Upper lobe of left lung (tissue), 6 donors: ENCODE results near the gene ATAD3A. TPM values are rescaled to one million over a fixed set of nuclear protein-coding genes. Genes with fewer than 3 reads are reported as not detected.
A peak's percentile ranks its signal among the peaks of the same experiment; 100 is the strongest.
"Not testable (repeated sequence)": the region's sequence is repeated elsewhere in the genome, so short reads cannot be mapped to it uniquely, and the experiment has no call there.

ENCODE experiments used
- ATAC-seq, 2 donors: fragments of 200-7000 bp; cut with Tn5 transposase; one replicate each; pipeline ENCODE4 v1.9.1; 2022; ENCODE audit warnings: mild to moderate bottlenecking in 2 of 2, moderate library complexity in 2 of 2; ENCODE audit not compliant: low FRiP score in 2 of 2
- DNase-seq, 2 donors: peaks; one replicate each; pipeline ENCODE4 v3.0.0-alpha.2; 2019 to 2020
- H3K27ac ChIP-seq, 4 donors: fragments of 200-600 bp; sonication (generic); one replicate each; pipeline ENCODE4 v1.5.1; 2016 to 2019
- H3K27me3 ChIP-seq, 4 donors: fragments of 200-600 bp; sonication (generic); one replicate each; pipeline ENCODE4 v1.5.1; 2017 to 2019
- H3K36me3 ChIP-seq, 4 donors: fragments of 200-600 bp; sonication (generic); one replicate each; pipeline ENCODE4 v1.5.1; 2016 to 2019
- H3K4me1 ChIP-seq, 4 donors: fragments of 200-600 bp; sonication (generic); one replicate each; pipeline ENCODE4 v1.5.1; 2018 to 2019
- H3K4me3 ChIP-seq, 4 donors: fragments of 200-600 bp; sonication (generic); one replicate each; pipeline ENCODE4 v1.5.1; 2017 to 2019; ENCODE audit warnings: mild to moderate bottlenecking in 2 of 4, moderate library complexity in 1 of 4
- H3K9me3 ChIP-seq, 4 donors: fragments of 200-600 bp; sonication (generic); one replicate each; pipeline ENCODE4 v1.5.1; 2018 to 2019
- EP300 ChIP-seq, 4 donors: sonication (generic); formaldehyde crosslinking; IDR thresholded peaks; one replicate each; pipeline ENCODE4 v1.5.1; 2017; ENCODE audit warnings: antibody characterized with exemption in 4 of 4, control low read depth in 2 of 4
- POLR2A ChIP-seq, 4 donors: fragments of 450-650 bp; IDR thresholded peaks; one replicate each; pipeline ENCODE4 v1.5.1; 2016 to 2017; ENCODE audit warnings: antibody characterized with exemption in 4 of 4, mild to moderate bottlenecking in 2 of 4
- POLR2AphosphoS5 ChIP-seq, 2 donors: sonication (generic); formaldehyde crosslinking; IDR thresholded peaks; one replicate each; pipeline ENCODE4 v1.5.1; 2017; ENCODE audit warnings: antibody characterized with exemption in 2 of 2
- WGBS, 2 donors: methylation state at CpG; one replicate each; pipeline ENCODE4 v1.1.5; 2017 to 2018; 5-methylcytosine and 5-hydroxymethylcytosine counted together
- total RNA-seq, 6 donors: library from RNA; depleted of rRNA in 4 of 6; stranded (reverse); fragments of >200 nt in 4 of 6; gene quantifications; one replicate each; pipeline versions ENCODE4 v1.1.0 to v1.2.1, GENCODE V29; 2016 to 2021
- TF ChIP-seq, protein P1 (sequence below), 6 experiments: fragments of 450-650 bp in 4 of 6; fragments of 200-600 bp in 2 of 6; sonication (generic) in 2 of 6; IDR thresholded peaks; one replicate each; pipeline ENCODE4 v1.5.1; 2016 to 2019; ENCODE audit warnings: antibody characterized with exemption in 6 of 6
- donor health status: DM: no; HTN: no; CAD: no; lungs with moderate emphysema.
- donor health status: DM: no; HTN: yes; CAD: no; lungs with severe emphysema.

The ATAD3A gene
- total RNA-seq, 6 donors from 2014 or later = 18.5 to 31.9 (median 24.0) TPM

GRCh38 chr1:1482856-1483255 lies 29.1 kb upstream of the ATAD3A start:
- WGBS, 2 donors = 96 to 97% methylated on average over 14 of the region's 14 CpGs
- Histone ChIP-seq H3K27ac (no peak overlapping the region), H3K27me3 (no peaks in the 10 kb centered on the region)

DNA sequence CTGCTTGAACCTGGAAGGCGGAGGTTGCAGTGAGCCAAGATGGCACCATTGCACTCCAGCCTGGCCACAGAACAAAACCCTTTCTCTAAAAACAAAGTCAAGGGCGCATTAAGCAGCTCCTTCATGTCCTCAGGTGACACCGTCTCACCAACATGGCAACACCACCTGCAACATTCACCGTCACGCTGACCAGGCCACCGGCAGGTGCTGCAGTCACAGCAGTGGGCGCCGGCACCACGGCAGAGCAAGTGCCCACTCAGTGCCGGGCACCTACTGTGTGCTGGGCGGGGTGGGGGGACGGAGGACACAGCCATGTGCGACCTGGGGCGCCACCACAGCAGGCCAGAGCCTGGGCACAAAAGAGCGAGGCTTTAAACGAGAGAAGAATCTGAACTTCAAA lies 28.2 kb upstream of the ATAD3A start:
- no peak overlapping the region for H3K27ac ChIP-seq
- peak in 1 of 2 donors; percentile 80 for DNase-seq
- WGBS, 2 donors = 88 to 95% methylated on average over 16 of the region's 16 CpGs
- no peaks in the 10 kb centered on the region for H3K4me1 ChIP-seq
- peaks cover 15 to 84% (median 66%) of the 10 kb centered on the region in 4 donors for H3K36me3 ChIP-seq
- ATAC-seq = no peak
- no peaks in the 10 kb centered on the region for H3K9me3 ChIP-seq
- H3K27me3 ChIP-seq = no peaks in the 10 kb centered on the region
- TF ChIP-seq, protein P1, sequence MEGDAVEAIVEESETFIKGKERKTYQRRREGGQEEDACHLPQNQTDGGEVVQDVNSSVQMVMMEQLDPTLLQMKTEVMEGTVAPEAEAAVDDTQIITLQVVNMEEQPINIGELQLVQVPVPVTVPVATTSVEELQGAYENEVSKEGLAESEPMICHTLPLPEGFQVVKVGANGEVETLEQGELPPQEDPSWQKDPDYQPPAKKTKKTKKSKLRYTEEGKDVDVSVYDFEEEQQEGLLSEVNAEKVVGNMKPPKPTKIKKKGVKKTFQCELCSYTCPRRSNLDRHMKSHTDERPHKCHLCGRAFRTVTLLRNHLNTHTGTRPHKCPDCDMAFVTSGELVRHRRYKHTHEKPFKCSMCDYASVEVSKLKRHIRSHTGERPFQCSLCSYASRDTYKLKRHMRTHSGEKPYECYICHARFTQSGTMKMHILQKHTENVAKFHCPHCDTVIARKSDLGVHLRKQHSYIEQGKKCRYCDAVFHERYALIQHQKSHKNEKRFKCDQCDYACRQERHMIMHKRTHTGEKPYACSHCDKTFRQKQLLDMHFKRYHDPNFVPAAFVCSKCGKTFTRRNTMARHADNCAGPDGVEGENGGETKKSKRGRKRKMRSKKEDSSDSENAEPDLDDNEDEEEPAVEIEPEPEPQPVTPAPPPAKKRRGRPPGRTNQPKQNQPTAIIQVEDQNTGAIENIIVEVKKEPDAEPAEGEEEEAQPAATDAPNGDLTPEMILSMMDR (IDR thresholded peaks at IDR 0.05) = no peak
- TF ChIP-seq POLR2AphosphoS5 (IDR thresholded peaks at IDR 0.05) = no peak
- no peak for TF ChIP-seq EP300 (IDR thresholded peaks at IDR 0.05)
- no peak for TF ChIP-seq POLR2A (IDR thresholded peaks at IDR 0.05)
- no peak overlapping the region for H3K4me3 ChIP-seq

More at GRCh38 chr1:1482856-1483255, 29.1 kb upstream of the ATAD3A start:
- DNase-seq (no peak), ATAC-seq (no peak)
- H3K4me3 ChIP-seq = no peak overlapping the region
- H3K4me1 ChIP-seq = no peaks in the 10 kb centered on the region
- TF ChIP-seq, protein P1 (IDR thresholded peaks at IDR 0.05) = no peak
- TF ChIP-seq POLR2AphosphoS5 (IDR thresholded peaks at IDR 0.05) (no peak), EP300 (IDR thresholded peaks at IDR 0.05) (no peak), POLR2A (IDR thresholded peaks at IDR 0.05) (no peak)
- no peaks in the 10 kb centered on the region for H3K9me3 ChIP-seq
- H3K36me3 ChIP-seq = peaks cover 18 to 81% (median 64%) of the 10 kb centered on the region in 4 donors

DNA sequence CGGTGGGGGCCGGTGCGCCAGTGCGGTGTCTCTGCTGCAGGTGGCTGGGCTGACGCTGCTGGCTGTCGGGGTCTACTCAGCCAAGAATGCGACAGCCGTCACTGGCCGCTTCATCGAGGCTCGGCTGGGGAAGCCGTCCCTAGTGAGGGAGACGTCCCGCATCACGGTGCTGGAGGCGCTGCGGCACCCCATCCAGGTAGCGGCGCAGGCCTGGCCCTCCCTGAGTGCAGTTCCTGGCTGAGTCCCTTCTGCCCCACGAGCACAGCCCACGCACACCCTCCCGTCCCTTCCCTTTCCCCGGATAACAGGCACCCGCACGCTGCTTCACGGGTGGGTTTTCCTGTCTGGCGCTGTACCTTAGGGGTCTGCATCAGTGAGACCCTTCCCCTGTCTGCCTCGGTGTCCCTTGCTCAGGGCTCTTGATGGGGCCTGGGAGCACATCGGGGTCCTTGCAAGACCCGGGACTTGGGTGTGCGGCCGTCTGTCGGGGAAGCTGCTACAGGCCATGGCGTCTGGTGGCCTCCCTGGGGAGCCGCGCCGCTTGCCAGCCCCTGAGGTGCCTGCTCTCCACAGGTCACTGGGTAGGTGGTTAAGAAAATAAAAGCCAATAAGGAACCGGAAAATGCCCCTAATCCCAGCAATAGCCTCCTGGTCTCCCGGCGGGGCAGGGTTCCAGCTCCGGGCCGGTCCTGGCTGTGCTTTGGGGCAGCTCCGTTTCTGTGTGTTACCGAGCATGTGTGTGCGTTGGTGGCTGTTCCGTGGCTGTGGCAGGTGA lies 26.8 kb upstream of the ATAD3A start:
- not testable (repeated sequence) for H3K27ac ChIP-seq, H3K4me1 ChIP-seq, ATAC-seq, H3K9me3 ChIP-seq, H3K27me3 ChIP-seq, H3K4me3 ChIP-seq
- WGBS, 2 donors = 88 to 94% methylated on average over 9 to 37 of the region's 46 CpGs
- H3K36me3 ChIP-seq = peaks cover 7 to 86% (median 68%) of the 10 kb centered on the region in 4 donors
- DNase-seq = peak in 1 of 2 donors; percentile 70

GRCh38 chr1:1485755-1486317 lies 26.1 kb upstream of the ATAD3A start:
- DNase-seq = peak in 1 of 2 donors; percentile 66
- not testable (repeated sequence) for ATAC-seq, H3K4me1 ChIP-seq, H3K9me3 ChIP-seq, H3K4me3 ChIP-seq, H3K27me3 ChIP-seq, H3K27ac ChIP-seq
- peaks cover 7 to 87% (median 71%) of the 10 kb centered on the region in 4 donors for H3K36me3 ChIP-seq
- WGBS, 2 donors = 93 to 96% methylated on average over 7 to 26 of the region's 31 CpGs

- no peaks in the 10 kb centered on the region for H3K9me3 ChIP-seq
- no peaks in the 10 kb centered on the region for H3K4me1 ChIP-seq
- no peaks in the 10 kb centered on the region for H3K27me3 ChIP-seq
- DNase-seq = peak in 1 of 2 donors; percentile 66
- TF ChIP-seq, protein P1 (IDR thresholded peaks at IDR 0.05) = no peak
- TF ChIP-seq POLR2A (IDR thresholded peaks at IDR 0.05) (no peak), EP300 (IDR thresholded peaks at IDR 0.05) (no peak), POLR2AphosphoS5 (IDR thresholded peaks at IDR 0.05) (no peak)
- no peak overlapping the region for H3K27ac ChIP-seq
- 90 to 100% methylated on average over 2 to 18 of the region's 18 CpGs for WGBS, 2 donors
- ATAC-seq = no peak
- H3K4me3 ChIP-seq = no peak overlapping the region
- peaks cover 2 to 91% (median 74%) of the 10 kb centered on the region in 4 donors for H3K36me3 ChIP-seq
Observed at GRCh38 chr1:1487701-1488100, 24.3 kb upstream of the ATAD3A start.
